ENCODE measurements around the gene FFAR3.

The FFAR3 gene

DNA sequence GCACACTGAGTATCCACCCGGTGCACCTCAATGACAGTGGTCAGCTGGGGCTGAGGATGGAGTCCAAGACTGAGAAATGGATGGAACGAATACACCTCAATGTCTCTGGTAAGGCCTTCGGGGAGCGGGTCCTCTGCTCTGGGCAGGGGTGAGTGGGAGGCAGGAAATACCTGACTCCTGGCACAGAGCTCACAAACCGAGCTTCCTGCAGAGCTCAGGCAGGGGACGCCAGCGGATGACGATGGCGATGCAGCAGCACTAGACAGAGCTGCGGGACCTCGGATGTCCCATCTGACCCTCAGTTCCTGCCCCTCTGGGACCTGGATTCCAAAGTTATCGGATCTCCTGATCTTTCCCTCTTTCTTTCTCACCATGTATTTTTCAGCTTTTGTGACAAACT, 25.4 kb upstream of the FFAR3 start:
- H3K27me3 ChIP-seq (ENCODE audit: control insufficient read depth, insufficient read depth, low read length) = no peaks in the 10 kb centered on the region
- no peak overlapping the region for H3K9ac ChIP-seq (ENCODE audit: low read depth, low read length)
- no peaks in the 10 kb centered on the region for H3K9me3 ChIP-seq (ENCODE audit: control insufficient read depth, insufficient read depth, low read length)
- H3K4me1 ChIP-seq (ENCODE audit: control insufficient read depth, insufficient read depth, low read length) = no peaks in the 10 kb centered on the region
- H3K36me3 ChIP-seq (ENCODE audit: control insufficient read depth, insufficient read depth, low read length) = no peaks in the 10 kb centered on the region
- H3K4me3 ChIP-seq (ENCODE audit: low read depth, low read length) = no peak overlapping the region

DNA sequence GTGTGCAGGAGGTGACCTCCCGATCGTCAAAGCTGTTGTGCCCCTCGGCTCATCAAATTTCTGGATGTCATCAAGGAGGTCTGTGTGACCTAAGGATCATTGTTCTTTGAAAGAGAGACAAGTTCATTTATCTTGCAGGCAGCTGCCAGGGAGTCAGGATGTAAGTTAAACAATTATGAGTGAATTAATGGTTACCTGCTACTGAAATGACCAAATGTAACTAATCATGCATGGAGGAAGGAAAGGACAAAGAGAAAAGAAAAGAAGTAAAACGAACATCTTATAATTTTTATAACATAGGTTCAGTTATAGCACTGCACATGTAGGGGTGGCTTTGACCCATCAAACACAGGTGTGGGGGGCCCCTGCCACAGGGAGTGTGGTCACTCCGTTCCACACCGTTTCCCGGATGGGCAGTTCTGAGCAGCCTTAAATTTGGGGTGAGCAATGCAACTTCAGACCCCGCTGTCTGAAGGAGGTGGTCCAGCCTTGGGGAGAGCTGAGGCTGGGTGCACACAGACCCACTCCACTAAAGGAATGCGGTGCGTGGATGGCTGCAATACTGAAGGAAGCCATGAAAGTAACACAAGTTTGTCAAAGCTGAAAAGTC, 24.0 kb upstream of the FFAR3 start:
- no peaks in the 10 kb centered on the region for H3K27me3 ChIP-seq (ENCODE audit: control insufficient read depth, insufficient read depth, low read length)
- no peak overlapping the region for H3K9ac ChIP-seq (ENCODE audit: low read depth, low read length)
- H3K4me1 ChIP-seq (ENCODE audit: control insufficient read depth, insufficient read depth, low read length) = no peaks in the 10 kb centered on the region
- no peaks in the 10 kb centered on the region for H3K36me3 ChIP-seq (ENCODE audit: control insufficient read depth, insufficient read depth, low read length)
- no peaks in the 10 kb centered on the region for H3K9me3 ChIP-seq (ENCODE audit: control insufficient read depth, insufficient read depth, low read length)
- no peak overlapping the region for H3K4me3 ChIP-seq (ENCODE audit: low read depth, low read length)

DNA sequence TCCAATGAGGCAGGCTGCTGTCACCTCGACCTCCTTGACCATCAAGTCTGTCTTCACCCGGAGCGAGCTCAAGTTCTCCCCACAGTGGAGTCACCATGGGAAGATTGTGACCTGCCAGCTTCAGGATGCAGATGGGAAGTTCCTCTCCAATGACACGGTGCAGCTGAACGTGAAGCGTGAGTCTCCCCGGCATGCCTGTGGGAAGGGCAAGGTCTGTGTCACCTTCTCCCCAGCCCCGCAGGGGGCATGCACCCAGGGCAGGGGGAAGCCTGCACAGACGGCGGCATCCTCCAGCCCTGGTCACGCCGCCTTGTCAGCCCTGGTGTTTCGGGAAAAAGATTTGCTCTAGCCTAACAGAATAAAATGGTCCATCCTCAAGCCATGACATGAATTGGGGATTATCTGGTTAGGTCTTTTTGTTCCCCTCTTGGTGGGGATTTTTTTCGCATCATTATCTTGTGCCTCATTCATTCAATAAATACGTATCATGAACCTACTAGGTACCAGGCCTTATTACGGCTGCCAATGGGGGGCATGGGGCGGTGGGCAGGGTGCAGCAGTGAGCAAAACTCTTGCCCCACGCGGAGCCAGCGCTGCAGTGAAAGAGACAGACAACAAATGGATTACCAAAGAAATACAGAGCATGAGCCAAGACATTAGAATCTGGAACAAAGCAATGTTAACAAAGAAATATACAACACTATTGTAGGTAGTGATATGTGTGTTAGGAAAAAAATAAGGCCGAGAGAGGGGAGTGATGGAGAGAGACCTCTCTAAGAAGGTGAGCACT, 21.9 kb upstream of the FFAR3 start:
- Histone ChIP-seq H3K9ac (ENCODE audit: low read depth, low read length) (no peak overlapping the region), H3K27me3 (ENCODE audit: control insufficient read depth, insufficient read depth, low read length) (no peaks in the 10 kb centered on the region), H3K9me3 (ENCODE audit: control insufficient read depth, insufficient read depth, low read length) (no peaks in the 10 kb centered on the region), H3K36me3 (ENCODE audit: control insufficient read depth, insufficient read depth, low read length) (no peaks in the 10 kb centered on the region), H3K4me3 (ENCODE audit: low read depth, low read length) (no peak overlapping the region), H3K4me1 (ENCODE audit: control insufficient read depth, insufficient read depth, low read length) (no peaks in the 10 kb centered on the region)

DNA sequence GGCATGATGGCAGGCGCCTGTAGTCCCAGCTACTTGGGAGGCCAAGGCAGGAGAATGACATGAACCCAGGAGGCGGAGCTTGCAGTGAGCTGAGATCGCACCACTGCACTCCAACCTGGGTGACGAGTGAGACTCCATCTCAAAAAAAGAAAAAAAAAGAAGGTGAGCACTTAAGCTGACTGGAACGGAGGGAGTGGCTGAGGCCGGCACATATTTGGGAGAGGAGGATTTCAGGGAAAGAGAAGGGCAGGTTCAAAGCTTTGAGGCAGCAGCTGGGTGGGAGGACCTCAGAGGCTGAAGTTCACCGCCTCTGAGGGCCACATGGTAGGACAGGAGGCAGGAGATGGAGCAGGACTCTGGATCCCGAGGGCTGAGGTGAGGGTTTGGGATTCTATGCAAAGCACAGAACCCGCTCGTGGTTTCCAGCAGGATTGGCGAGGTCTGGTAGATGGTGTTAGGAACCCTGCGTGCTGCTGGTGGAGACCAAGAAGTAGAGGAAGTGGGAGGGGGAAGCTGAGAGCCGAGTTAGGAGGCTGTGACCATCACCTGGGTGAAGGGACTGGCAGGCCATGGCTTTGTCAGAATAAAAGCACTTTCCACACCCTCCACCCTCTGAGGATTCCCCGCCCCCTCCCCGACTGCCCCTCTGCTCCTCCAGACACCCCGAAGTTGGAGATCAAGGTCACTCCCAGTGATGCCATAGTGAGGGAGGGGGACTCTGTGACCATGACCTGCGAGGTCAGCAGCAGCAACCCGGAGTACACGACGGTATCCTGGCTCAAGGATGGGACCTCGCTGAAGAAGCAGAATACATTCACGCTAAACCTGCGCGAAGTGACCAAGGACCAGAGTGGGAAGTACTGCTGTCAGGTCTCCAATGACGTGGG, 20.9 kb upstream of the FFAR3 start:
- Histone ChIP-seq H3K4me3 (ENCODE audit: low read depth, low read length) (no peak overlapping the region), H3K4me1 (ENCODE audit: control insufficient read depth, insufficient read depth, low read length) (no peaks in the 10 kb centered on the region), H3K27me3 (ENCODE audit: control insufficient read depth, insufficient read depth, low read length) (no peaks in the 10 kb centered on the region), H3K9ac (ENCODE audit: low read depth, low read length) (no peak overlapping the region), H3K9me3 (ENCODE audit: control insufficient read depth, insufficient read depth, low read length) (no peaks in the 10 kb centered on the region), H3K36me3 (ENCODE audit: control insufficient read depth, insufficient read depth, low read length) (no peaks in the 10 kb centered on the region)

DNA sequence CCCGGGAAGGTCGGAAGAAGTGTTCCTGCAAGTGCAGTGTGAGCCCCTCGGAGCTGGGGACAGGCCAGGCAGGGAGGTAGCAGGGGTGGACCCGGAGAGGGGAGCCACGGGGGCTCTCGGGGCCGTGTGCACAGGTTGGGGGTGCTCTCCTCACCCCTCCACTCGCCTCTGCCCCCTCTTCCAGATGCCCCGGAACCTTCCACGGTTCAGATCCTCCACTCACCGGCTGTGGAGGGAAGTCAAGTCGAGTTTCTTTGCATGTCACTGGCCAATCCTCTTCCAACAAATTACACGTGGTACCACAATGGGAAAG, 20.3 kb upstream of the FFAR3 start:
- Histone ChIP-seq H3K4me1 (ENCODE audit: control insufficient read depth, insufficient read depth, low read length) (no peaks in the 10 kb centered on the region), H3K9ac (ENCODE audit: low read depth, low read length) (no peak overlapping the region), H3K27me3 (ENCODE audit: control insufficient read depth, insufficient read depth, low read length) (no peaks in the 10 kb centered on the region), H3K4me3 (ENCODE audit: low read depth, low read length) (no peak overlapping the region), H3K9me3 (ENCODE audit: control insufficient read depth, insufficient read depth, low read length) (no peaks in the 10 kb centered on the region), H3K36me3 (ENCODE audit: control insufficient read depth, insufficient read depth, low read length) (no peaks in the 10 kb centered on the region)

DNA sequence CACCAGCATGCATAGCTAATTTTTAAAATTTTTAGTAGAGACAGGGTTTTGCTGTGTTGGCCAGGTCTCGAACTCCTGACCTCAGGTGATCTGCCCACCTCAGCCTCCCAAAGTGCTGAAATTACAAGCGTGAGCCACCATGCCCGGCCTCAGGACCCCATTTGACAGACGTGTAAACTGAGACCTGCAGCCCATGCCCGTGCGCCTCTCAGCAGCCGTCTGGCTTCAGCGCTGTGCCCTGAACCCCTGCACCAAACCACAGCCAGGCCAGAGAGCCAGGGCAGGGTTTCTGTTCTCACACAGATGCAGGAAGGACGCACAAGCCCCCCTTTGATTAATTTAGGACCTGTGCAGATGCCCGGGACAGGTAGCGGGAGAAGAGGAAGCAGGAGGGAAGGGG, 17.8 kb upstream of the FFAR3 start:
- no peaks in the 10 kb centered on the region for H3K9me3 ChIP-seq (ENCODE audit: control insufficient read depth, insufficient read depth, low read length)
- no peaks in the 10 kb centered on the region for H3K4me1 ChIP-seq (ENCODE audit: control insufficient read depth, insufficient read depth, low read length)
- H3K27me3 ChIP-seq (ENCODE audit: control insufficient read depth, insufficient read depth, low read length) = no peaks in the 10 kb centered on the region
- no peaks in the 10 kb centered on the region for H3K36me3 ChIP-seq (ENCODE audit: control insufficient read depth, insufficient read depth, low read length)
- H3K4me3 ChIP-seq (ENCODE audit: low read depth, low read length) = no peak overlapping the region
- H3K9ac ChIP-seq (ENCODE audit: low read depth, low read length) = no peak overlapping the region

DNA sequence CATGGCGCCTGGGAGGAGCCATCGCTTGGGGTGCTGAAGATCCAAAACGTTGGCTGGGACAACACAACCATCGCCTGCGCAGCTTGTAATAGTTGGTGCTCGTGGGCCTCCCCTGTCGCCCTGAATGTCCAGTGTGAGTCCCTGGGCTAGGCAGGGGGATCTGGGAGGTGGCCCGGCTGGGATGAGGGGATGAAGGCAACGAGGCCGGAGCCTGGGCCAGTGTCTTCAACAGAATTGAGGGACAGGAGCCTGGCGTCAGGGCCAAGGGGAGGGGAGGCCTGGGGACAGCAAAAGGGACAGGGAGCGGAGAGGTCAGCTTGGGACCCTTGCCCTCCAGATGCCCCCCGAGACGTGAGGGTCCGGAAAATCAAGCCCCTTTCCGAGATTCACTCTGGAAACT, 17.3 kb upstream of the FFAR3 start:
- Histone ChIP-seq H3K4me1 (ENCODE audit: control insufficient read depth, insufficient read depth, low read length) (no peaks in the 10 kb centered on the region), H3K9ac (ENCODE audit: low read depth, low read length) (no peak overlapping the region), H3K9me3 (ENCODE audit: control insufficient read depth, insufficient read depth, low read length) (no peaks in the 10 kb centered on the region), H3K4me3 (ENCODE audit: low read depth, low read length) (no peak overlapping the region), H3K27me3 (ENCODE audit: control insufficient read depth, insufficient read depth, low read length) (no peaks in the 10 kb centered on the region), H3K36me3 (ENCODE audit: control insufficient read depth, insufficient read depth, low read length) (no peaks in the 10 kb centered on the region)

DNA sequence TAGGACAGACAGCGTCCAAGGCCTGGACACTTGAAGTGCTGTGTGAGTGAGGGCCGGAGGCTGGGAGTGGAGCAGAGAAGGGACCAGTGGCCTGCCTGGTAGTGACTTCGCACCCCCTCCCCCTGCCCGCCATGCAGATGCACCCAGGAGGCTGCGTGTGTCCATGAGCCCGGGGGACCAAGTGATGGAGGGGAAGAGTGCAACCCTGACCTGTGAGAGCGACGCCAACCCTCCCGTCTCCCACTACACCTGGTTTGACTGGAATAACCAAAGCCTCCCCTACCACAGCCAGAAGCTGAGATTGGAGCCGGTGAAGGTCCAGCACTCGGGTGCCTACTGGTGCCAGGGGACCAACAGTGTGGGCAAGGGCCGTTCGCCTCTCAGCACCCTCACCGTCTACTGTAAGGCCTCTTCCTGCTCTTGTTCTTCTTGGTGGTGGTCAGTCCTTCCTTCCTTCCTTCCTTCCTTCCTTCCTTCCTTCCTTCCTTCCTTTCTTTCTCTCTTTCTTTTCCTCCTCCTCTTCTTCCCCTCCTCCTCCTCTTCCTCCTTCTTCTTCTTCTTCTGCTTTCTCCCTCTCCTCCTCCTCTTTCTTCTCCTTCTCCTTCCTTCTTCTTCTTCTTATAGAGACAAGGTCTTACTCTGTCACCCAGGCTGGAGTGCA, 16.6 kb upstream of the FFAR3 start:
- no peak overlapping the region for H3K4me3 ChIP-seq (ENCODE audit: low read depth, low read length)
- no peak overlapping the region for H3K9ac ChIP-seq (ENCODE audit: low read depth, low read length)
- no peaks in the 10 kb centered on the region for H3K9me3 ChIP-seq (ENCODE audit: control insufficient read depth, insufficient read depth, low read length)
- no peaks in the 10 kb centered on the region for H3K27me3 ChIP-seq (ENCODE audit: control insufficient read depth, insufficient read depth, low read length)
- no peaks in the 10 kb centered on the region for H3K4me1 ChIP-seq (ENCODE audit: control insufficient read depth, insufficient read depth, low read length)
- no peaks in the 10 kb centered on the region for H3K36me3 ChIP-seq (ENCODE audit: control insufficient read depth, insufficient read depth, low read length)

DNA sequence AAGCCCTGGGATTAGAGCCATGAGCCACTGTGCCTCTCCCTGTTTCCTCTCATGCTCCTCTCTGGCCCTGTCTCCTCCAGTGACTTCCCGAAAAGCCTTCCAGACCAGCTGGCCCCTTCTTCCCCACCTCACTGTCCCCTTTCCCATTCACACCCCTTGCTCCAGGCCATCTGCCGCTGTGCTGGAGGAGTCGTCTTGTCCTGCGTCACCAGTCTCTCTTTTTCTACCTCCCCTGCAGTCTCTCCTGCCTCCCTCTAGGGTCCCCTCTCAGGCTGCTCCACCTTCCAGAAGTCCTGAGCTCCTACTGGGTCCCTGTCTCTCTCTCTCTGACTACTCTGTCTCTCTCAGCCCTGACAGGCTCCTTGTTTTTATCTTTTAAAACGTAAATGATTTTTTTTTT, 15.8 kb upstream of the FFAR3 start:
- Histone ChIP-seq H3K27me3 (ENCODE audit: control insufficient read depth, insufficient read depth, low read length) (no peaks in the 10 kb centered on the region), H3K4me1 (ENCODE audit: control insufficient read depth, insufficient read depth, low read length) (no peaks in the 10 kb centered on the region), H3K9me3 (ENCODE audit: control insufficient read depth, insufficient read depth, low read length) (no peaks in the 10 kb centered on the region), H3K4me3 (ENCODE audit: low read depth, low read length) (no peak overlapping the region), H3K9ac (ENCODE audit: low read depth, low read length) (no peak overlapping the region), H3K36me3 (ENCODE audit: control insufficient read depth, insufficient read depth, low read length) (no peaks in the 10 kb centered on the region)

DNA sequence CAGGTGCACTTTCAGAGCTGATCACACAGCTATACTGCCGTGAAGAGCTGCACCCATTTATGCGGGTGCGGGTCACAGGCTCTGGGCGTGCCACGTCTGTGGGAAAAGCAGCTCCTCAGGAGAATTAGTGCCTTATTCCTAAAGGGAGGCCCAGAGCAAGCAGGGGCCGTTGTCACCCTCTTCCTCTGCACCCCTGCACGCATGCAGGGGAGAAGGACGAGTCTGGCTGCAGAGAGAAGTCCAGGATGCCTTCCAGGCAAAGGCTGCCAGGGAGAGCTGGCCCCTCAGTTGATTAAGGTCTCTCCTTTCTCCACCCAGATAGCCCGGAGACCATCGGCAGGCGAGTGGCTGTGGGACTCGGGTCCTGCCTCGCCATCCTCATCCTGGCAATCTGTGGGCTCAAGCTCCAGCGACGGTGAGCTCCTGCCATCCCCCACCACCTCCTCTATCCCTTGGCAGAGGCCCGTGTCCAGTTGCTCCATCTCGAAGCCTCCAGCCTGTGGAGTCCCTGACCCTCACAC, 13.7 kb upstream of the FFAR3 start:
- Histone ChIP-seq H3K27me3 (ENCODE audit: control insufficient read depth, insufficient read depth, low read length) (no peaks in the 10 kb centered on the region), H3K4me3 (ENCODE audit: low read depth, low read length) (no peak overlapping the region), H3K4me1 (ENCODE audit: control insufficient read depth, insufficient read depth, low read length) (no peaks in the 10 kb centered on the region), H3K36me3 (ENCODE audit: control insufficient read depth, insufficient read depth, low read length) (no peaks in the 10 kb centered on the region), H3K9ac (ENCODE audit: low read depth, low read length) (no peak overlapping the region), H3K9me3 (ENCODE audit: control insufficient read depth, insufficient read depth, low read length) (no peaks in the 10 kb centered on the region)

DNA sequence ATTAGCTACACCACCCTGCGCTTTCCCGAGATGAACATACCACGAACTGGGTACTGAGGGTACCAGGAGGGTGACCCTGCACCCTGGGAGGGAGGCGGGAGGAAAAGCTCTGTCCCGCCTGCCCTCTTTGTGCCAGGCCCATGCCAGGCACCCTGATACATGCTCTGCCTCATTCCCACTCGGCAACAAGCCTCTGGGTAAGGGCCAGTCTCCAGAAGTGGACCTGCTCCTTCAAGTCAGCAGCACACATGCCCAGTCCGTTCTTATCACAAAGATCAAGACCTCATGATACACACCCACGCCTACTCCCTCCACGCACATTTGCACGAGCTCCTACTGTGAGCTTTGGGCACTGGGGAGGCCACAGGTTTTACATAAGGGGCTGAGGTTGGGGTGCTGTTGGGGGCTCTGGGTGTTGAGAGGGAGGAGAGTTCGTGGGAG, 12.6 kb upstream of the FFAR3 start:
- H3K36me3 ChIP-seq (ENCODE audit: control insufficient read depth, insufficient read depth, low read length) = no peaks in the 10 kb centered on the region
- H3K27me3 ChIP-seq (ENCODE audit: control insufficient read depth, insufficient read depth, low read length) = no peaks in the 10 kb centered on the region
- no peak overlapping the region for H3K4me3 ChIP-seq (ENCODE audit: low read depth, low read length)

More for the DNA sequence above, 12.6 kb upstream of the FFAR3 start:
- Histone ChIP-seq H3K9me3 (ENCODE audit: control insufficient read depth, insufficient read depth, low read length) (no peaks in the 10 kb centered on the region), H3K4me1 (ENCODE audit: control insufficient read depth, insufficient read depth, low read length) (no peaks in the 10 kb centered on the region), H3K9ac (ENCODE audit: low read depth, low read length) (no peak overlapping the region)
